Upper lobe of left lung (tissue), 4 donors: Measurements from ENCODE around the gene HPDL.

Source experiments
- POLR2A ChIP-seq, 4 donors: fragments of 450-650 bp; IDR thresholded peaks; one replicate each; pipeline ENCODE4 v1.5.1; 2016 to 2017; ENCODE audit warnings: antibody characterized with exemption in 4 of 4, mild to moderate bottlenecking in 2 of 4
- TF ChIP-seq, protein P1 (sequence below), 6 experiments: fragments of 450-650 bp in 4 of 6; fragments of 200-600 bp in 2 of 6; sonication (generic) in 2 of 6; IDR thresholded peaks; one replicate each; pipeline ENCODE4 v1.5.1; 2016 to 2019; ENCODE audit warnings: antibody characterized with exemption in 6 of 6

DNA sequence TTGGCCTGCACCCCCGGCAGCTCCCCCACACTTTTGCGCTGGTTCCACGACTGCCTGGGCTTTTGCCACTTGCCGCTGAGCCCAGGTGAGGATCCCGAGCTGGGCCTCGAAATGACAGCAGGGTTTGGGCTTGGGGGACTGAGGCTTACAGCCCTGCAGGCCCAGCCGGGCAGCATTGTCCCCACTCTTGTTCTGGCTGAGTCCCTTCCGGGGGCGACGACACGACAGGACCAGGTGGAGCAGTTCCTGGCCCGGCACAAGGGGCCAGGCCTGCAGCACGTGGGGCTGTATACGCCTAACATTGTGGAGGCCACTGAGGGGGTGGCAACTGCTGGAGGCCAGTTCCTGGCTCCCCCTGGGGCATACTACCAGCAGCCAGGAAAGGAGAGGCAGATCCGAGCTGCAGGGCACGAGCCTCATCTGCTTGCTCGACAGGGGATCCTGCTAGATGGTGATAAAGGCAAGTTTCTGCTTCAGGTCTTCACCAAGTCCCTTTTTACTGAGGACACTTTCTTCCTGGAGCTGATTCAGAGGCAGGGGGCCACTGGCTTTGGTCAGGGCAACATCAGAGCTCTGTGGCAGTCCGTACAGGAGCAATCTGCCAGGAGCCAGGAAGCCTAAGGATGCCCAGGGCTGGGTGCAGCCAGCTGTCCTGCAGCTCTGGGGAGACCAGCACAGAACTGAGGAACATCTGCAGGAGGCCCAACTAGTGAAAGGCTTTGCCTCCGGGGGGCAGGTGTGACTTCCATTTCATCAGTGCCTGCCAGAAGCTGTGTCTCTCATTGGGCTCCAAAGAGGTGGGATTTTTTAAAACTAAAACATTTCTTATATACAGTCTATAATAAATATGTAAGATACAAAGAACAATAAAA lies 1.2 kb downstream of the HPDL start:
- no peak for TF ChIP-seq POLR2A (IDR thresholded peaks at IDR 0.05)
- TF ChIP-seq, protein P1, sequence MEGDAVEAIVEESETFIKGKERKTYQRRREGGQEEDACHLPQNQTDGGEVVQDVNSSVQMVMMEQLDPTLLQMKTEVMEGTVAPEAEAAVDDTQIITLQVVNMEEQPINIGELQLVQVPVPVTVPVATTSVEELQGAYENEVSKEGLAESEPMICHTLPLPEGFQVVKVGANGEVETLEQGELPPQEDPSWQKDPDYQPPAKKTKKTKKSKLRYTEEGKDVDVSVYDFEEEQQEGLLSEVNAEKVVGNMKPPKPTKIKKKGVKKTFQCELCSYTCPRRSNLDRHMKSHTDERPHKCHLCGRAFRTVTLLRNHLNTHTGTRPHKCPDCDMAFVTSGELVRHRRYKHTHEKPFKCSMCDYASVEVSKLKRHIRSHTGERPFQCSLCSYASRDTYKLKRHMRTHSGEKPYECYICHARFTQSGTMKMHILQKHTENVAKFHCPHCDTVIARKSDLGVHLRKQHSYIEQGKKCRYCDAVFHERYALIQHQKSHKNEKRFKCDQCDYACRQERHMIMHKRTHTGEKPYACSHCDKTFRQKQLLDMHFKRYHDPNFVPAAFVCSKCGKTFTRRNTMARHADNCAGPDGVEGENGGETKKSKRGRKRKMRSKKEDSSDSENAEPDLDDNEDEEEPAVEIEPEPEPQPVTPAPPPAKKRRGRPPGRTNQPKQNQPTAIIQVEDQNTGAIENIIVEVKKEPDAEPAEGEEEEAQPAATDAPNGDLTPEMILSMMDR (IDR thresholded peaks at IDR 0.05) = no peak
